Measurements from ENCODE around the gene ARHGAP15.
"Not testable (repeated sequence)": the region's sequence is repeated elsewhere in the genome, so short reads cannot be mapped to it uniquely, and the experiment has no call there.

Gene ARHGAP15

DNA sequence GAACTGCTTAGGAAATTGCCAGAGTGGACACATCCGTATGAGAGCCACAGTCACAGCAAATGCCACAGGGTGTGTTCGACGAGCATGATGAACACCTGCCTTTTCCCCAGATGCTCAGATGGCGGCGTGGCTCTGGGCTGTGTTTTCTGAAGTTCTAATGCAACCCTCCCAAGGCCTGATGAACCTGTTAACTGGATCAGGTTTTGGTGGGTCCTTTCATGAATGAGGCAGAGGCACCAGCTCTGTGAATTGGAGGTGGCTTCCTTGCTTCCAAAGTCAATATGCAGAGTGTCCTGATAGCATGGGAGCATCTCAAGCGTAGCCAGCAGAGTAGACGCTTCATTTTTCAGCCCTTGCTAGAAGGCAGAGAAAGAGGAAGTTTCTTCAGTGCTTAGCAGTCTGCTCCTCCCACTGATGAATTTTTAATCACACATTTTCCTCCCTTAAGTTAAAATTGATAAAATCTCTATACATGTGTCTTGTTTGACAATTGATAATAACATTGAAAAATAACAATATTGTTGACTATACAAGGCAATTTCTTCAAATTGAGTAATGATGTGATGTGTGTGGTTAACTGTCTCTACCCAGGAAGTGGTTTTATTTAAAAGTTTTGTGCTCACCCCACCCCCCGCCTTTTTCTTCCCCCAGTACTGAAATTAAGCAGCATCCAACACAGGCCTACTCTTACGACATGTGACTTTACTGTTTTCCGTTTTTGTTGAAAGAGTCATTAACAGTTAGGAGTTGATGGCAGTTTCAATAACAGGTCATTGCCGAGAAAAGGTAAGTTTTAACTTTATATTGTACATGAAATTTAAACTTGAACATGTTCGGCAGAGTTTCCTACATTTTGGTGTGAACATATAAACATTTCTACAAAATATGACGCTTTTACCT, at the start of gene ARHGAP15:
TSS of gene ARHGAP15 (plus strand) at position 739 of the 900 bp plus-strand sequence.
- DNase-seq (ENCODE audit: low spot score) = peak; percentile 65

DNA sequence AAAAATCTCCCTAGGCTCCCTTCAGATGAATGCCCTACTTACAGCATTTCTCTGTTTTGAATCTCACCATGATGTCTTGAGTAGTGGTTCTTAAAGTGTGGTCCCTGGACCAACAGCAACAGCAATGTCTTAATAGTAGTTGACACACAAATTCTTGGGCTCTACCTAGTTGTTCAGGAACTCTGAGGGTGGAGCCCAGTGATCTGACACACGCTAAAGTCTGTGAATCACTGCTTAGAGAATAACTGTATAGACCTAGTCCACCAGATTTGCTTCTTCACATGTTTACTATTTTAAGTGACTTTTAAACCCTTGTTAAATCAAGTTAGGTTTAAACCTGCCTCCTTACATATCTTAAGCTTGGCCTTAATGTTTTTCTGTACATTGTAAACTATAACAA, 47.6 kb upstream of the ARHGAP15 start:
- no peak for DNase-seq (ENCODE audit: low spot score)

DNA sequence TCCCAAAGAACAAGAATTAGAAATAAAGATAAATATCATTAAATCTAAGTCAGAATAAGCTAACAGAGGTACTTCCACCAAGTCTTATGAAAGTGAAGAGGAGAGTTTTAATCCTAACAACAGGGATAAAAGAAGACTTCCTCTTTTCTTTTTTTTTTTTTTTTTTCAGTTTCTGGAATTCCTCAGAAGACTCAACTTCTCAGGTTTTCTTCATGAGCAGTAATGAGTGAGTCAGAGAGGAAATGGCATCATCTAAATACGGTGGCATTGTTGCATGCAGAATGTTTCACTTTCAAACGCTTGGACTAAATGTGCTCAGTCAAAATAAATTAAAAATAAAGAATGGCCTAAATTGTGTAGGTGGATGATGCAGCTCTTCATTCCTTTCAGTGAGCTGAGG, 45.6 kb upstream of the ARHGAP15 start:
- no peak for DNase-seq (ENCODE audit: low spot score)

DNA sequence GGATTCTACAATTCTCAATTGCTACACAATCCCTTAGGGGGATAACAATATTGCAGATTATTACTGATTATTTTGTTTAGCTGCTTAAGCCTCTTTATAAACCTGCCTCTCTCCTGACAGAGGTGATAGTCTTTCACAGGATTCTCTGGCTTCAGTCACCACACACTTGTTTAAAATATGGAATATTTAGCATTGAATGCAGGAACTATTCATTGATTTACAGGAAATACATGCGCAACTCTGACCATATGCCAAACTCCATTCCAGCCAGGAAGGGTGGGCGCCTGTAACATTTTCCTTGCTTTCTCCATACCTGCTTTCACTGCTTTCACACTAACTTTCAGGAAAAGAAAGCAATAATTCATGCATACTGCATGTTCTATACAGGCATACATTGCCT, 44.8 kb upstream of the ARHGAP15 start:
- no peak for DNase-seq (ENCODE audit: low spot score)

DNA sequence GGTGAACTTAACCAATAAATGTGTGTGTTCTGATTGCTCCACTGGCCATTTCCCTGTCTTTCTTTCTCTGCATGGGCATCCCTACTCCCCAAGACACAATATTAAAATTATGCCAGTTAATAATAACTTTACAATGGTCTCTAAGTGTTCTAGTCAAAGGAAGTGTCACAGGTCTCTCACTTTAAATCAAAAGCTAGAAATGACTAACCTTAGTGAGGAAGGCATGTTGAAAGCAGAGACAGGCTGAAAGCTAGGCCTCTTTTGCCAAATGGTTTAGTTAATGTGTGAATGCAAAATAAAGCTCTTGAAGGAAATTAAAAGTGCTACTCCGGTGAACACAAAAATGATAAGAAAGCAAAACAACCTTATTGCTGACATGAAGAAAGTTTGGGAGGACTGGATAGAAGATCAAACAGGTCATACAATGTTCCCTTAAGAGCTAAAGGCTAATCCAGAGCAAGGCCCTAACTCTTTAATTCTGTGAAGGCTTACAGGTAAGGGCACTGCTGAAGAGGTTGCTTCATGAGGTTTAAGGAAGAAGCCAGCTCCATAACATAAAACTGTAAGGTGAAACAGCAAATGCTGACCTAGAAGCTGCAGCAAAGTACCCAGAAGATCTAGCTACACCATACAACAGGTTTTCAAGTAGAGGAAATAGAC, 44.0 kb upstream of the ARHGAP15 start:
- no peak for DNase-seq (ENCODE audit: low spot score)

DNA sequence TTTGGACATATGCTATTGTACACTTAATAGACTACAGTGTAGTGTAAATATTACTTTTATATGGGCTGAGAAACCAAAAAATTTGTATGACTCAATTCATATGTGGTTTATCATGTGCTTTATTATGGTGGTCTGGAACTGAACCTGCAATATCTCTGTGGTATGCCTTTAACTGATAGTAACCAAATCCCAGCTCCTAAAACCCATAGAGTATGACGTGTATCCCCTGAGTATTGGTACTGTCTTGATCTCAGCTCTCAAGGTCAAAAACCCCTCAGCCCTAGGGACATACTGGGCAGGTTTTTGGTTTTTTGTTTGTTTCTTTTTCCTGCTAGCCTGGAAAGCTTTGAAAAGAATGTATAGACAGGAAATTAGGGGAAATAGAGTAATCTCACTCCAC, 42.2 kb upstream of the ARHGAP15 start:
- DNase-seq (ENCODE audit: low spot score) = no peak

DNA sequence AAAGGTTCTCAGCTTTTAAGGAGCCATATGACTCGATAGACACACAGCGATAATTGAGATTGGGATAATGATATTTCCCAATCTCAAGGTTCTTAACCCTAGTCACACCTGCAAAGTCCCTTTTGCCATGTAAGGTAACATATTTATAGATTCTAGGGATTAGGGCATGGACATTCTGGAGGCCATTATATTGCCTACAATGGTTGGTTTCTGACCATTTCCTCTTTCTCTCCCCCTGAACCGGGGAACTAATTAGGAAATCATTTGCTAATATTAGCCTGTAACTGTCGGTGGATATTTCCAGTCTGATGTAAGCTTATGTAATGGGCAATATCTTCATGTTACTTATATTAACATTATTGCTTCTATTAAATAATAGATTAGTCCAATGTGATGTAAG, 40.8 kb upstream of the ARHGAP15 start:
- DNase-seq (ENCODE audit: low spot score) = no peak

DNA sequence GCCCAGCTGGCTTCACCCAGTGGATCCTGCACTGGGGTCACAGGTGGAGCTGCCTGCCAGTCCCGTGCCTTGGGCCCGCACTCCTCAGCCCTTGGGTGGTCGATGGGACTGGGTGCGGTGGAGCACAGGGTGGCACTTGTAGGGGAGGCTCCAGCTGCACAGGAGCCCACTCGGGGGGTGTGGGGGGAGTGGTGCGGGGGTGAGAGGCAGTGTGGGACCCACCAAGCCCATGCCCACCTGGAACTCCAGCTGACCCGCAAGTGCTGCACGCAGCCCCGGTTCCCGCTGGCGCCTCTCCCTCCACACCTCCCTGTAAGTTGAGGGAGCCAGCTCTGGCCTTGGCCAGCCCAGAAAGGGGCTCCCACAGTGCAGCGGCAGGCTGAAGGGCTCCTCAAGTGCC, 39.7 kb upstream of the ARHGAP15 start:
- DNase-seq (ENCODE audit: low spot score) = not testable (repeated sequence)

DNA sequence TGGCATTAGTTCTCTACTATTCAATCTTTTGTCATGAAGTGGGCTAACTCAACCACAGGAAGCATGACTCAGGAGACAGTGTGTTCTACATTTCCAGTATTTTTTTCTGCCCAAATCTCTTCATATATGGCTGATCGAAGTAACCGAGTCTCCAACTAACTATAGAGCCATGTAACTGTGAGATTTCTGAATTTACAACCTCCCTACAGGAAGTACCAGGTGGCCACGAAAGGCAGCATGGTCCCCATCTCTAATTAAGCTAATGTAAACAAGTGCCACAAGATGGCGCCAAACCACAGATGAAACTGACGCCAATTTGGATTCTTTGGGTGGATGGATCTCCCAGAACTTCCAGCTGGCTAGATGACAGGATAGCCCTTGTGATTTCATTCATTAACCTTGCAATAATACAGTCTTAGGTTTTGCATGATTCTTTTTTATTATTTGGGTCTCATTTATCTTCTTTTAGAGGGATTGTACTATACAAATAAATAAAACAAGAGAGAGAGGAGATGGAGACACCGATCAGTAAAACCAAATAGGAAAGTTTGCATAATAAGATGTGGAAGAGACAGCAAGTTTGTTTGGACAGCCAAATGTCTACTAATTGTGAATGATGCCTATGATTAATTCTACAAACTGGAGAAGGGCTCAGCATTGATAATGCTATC, 18.3 kb upstream of the ARHGAP15 start:
- peak; percentile 59 for DNase-seq (ENCODE audit: low spot score)

DNA sequence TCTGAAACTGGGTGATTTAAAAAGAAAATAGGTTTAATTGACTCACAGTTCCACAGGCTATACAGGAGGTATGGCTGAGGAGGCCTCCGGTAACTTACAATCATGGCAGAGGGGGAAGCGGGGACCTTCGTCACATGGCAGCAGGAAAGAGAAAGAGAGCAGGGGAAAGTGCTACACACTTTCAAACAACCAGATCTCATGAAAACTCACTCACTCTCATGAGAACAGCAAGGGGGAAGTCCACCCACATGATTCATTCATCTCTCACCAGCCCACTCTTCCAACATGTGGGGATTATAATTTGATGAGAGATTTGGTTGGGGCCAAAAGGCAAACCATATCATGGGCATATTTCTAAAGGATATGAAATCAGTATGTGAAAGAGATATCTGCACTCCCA, 12.0 kb upstream of the ARHGAP15 start:
- no peak for DNase-seq (ENCODE audit: low spot score)

DNA sequence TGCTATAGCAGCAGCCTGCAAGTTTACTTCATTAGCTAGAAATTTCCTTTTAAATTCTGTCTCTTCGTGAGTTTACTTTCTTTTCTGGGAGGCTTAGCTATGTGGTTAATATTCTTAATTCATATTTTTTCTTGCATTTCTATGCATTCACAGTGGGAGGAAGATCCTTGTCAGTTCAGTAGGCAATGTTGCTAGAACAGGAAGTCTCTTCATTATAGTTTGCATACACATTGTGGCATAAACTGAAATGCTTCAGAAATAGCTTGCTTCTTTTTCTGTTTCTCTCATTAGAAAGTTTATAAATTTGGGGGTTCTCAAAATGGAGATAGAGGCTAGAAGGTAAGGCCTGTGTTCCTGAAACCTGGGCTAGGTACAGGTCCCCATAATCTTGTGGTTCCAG, 8.1 kb upstream of the ARHGAP15 start:
- DNase-seq (ENCODE audit: low spot score) = peak; percentile 10

DNA sequence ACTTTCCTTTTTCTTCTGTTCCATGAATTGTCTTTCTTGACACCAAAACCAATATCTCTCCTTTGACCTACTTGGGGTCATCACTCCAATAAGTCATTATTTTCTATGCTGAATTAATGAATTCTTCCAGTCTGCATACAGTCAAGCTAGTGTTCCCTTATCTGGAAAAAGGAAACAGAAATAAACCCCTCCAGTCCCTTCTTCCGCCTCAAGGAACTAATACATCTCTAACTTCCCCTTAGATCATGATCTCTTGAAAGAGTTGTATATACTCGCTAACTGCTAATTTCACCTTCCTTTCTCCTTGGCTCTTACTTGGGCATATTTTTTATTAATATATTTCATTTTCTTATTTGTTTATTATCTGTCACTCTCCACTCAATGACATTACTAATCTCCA, 7.3 kb upstream of the ARHGAP15 start:
- DNase-seq (ENCODE audit: low spot score) = no peak

DNA sequence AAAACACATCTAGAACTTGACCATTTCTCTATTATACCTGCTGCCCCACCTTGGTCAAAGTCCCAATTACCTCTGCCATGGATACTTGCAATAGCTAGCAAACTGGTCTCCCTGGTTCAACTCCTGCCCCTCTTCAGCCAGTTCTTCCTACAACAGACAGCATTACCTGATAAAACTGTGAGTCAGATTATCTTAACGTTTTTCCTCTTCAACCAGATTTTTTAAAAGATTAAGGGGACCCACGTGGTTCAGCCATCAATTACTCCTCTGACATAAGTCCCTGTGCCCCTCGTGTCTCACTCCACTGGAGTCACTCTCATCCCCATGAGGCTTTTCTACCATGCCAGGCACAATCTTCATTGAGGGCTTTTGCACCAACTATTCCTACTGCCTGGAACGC, 5.3 kb upstream of the ARHGAP15 start:
- no peak for DNase-seq (ENCODE audit: low spot score)

DNA sequence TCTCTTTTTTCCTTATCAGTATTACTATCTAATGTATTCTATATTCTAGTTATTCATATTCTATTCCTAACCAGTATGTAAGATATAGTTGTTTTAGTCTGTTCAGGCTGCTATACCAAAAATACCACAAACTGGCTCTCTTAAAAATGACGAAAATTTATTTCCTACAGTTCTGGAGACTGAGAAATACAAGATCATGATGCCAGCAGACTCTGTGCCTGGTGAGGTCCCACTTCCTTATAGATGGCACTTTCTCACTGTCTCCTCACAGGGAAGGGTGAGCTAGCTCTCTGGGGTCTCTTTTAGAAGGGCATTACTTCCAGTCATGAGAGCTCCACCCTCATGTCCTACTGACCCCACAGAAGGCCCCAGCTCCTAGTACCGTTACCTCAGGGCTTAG, 4.8 kb upstream of the ARHGAP15 start:
- DNase-seq (ENCODE audit: low spot score) = no peak

DNA sequence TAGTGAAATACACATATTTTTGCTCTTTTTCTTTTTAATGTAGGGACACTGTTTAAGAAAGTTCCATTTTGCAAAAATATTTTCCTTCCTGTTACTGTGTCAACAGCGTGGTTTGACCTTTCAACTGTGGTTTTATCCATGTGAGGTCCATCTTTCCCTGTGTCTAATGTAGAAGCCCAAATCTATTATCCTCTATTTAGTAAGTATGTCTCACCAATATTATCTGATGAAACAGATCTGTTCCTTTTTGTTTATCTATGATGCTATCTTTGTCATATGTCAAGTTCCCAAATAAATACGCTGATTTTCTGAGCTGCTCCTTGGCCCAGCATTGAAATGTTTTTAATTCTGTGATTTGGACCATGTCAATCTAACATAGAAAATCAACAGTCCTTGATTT, 3.5 kb upstream of the ARHGAP15 start:
- no peak for DNase-seq (ENCODE audit: low spot score)

DNA sequence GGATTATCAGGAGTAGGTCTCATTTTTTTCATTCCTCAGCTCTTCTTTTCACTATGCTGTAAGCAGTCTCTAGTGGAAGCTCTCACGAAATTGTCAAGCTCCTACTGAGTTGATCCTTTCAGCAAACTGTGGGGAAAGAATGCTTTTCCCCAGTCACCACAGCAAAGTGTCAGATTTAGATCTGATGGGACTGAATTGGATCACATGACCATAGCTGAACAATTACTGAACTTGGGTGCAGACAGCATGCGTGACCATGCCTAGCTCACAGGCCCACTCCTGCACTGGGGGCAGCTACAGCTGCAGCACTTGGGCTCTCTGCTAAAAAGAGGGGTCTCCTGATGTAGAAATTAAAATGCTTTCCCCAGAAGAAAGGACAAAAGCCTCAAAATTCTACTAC, 3.1 kb downstream of the ARHGAP15 start:
- no peak for DNase-seq (ENCODE audit: low spot score)

DNA sequence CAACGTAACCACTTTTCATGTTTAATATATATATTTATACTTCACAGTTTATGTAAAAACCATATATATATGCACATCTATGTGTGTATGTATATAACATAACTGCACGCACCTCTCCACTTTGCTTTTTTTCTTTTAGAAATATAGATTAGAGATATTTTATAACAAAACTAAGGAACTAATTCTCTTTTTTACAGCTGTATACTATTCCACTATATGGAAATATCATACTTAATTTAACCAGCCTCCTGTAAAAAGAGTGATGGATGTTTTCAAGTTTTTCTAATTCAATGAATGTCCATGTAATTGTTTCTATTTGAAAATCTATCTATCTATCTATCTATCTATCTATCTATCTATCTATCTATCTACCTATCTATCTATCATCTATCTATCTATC, 4.6 kb downstream of the ARHGAP15 start:
- no peak for DNase-seq (ENCODE audit: low spot score)

DNA sequence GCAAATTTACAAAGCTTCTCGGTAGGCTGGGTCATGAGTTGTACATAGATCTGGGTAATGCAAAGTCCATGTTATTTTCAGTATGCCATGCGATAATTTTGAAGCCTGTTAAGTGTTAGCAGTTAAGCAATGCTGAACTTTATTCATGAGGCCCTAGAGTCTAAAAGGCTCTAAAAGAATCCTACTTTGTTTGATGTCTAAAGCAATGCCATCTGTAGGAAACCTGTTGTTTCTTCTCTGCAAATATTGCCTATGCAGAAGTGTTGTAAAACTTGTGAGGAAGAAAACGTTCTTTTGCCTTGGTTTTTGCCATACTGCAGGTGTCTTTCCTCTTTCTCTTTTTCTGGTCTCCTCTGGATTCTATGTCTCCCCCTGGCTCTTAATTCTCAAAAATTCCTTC, 9.1 kb downstream of the ARHGAP15 start:
- no peak for DNase-seq (ENCODE audit: low spot score)

DNA sequence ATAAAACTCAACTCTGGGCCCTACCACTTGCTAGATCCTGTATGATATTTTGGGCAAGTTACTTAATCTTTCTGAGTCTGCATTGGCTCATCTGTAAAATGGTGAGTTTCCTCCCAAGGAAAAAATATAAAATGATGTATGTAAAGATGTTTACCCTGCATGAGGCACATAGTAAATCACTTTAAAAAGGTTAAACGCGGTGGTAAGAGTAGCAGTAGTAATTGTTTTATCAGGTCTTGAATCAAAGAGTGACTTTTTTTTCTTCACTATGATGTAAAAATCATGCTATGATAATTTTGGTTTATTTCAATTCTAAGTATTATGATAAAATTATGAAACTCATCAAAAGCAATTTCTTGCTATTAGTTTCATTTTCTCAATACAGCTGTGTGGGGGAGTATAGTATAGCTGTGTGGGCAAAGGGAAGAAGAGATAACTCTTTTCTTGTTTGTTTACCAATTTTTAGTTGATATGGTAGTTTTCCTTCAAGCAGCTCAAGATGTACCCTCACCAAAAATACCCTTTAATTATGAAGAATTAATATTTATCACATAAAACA, 10.7 kb downstream of the ARHGAP15 start:
- DNase-seq (ENCODE audit: low spot score) = no peak

DNA sequence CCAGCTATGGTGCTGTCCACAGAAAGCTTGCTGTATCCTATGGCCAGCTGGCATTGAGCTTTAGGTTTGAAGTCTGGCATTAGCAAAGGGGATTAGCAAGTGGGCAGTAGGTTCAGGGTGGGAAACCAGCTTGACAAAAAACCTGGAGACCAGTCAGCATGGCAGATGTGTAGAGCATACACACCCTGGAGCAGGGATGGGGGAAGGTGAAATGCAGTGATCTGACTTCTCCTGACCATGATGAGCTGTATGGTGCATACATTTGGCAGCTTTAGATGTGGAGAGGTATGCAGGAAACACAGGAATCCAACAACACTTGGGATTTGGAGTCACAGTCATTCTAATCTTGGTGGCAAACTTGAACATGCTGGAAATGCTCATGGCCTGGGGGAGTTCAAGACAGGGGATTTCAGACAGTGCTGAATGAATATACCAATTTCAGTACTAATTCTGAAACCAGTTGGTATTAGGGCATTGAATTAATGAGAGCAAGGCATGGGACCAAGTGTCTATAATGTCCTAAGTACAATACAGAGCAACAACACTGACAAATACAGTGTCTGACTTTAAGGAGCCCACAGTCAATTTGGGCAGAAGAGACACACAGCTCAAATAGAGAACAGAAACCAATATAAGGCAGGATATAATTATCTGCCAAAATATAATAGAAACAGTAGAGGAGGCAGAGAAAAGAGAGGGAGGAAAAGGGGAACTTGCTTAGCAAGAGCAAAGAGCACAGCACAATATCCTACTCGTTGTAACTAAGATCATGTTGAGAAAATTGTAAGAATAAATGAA, 11.8 kb downstream of the ARHGAP15 start:
- peak; percentile 34 for DNase-seq (ENCODE audit: low spot score)

DNA sequence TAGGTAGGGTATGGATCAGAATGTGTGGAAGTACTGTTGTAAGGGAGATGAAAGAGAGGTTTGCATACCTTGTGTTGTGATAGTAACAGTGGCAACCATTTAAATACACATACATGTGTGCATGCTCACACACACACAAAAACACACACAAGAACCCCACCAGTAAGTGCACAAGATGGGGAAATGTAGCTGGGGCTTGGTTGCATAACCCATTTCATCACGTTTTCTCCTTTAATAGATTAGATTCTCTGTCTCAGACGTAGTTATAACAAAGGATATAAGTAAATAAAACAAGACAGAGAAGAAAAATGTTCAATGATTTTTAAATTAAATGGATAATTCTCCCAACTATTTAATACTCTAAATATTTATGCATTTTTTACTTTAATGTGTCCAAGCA, 13.4 kb downstream of the ARHGAP15 start:
- no peak for DNase-seq (ENCODE audit: low spot score)

All from germinal center (tissue), 1 donor.